K562 (cell line): Measurements from ENCODE around the gene FBXO44. TPM values are rescaled to one million over a fixed set of nuclear protein-coding genes. Genes with fewer than 3 reads are reported as not detected.

Experiments used
- ATAC-seq: fragments of 200-7000 bp; cut with Tn5 transposase; 3 replicates; pipeline ENCODE4 v1.9.1; 2020; ENCODE audit warnings: moderate library complexity
- BruUV-seq: library from RNA; stranded (reverse); fragments of 400-500 nt; replicated peaks from 2 replicates; lab custom pipeline; 2021; lab: Mats Ljungman, UMichigan
- CTCF ChIA-PET: fragments of 300-600 bp; formaldehyde crosslinking; extraction: SDS; loops from one replicate; lab custom pipeline; 2021; ENCODE audit warnings: low intra/inter-chr PET ratio; lab: Yijun Ruan, JAX
- POLR2A ChIA-PET: fragments of 300-600, 350-650 bp; sonication (Branson Sonifier 250); formaldehyde crosslinking; extraction: SDS; loops from one replicate; lab custom pipeline; 2021; ENCODE audit warnings: antibody characterized with exemption, inconsistent platforms; lab: Yijun Ruan, JAX
- DNase-seq, 4 experiments: peaks; one replicate each; pipeline versions ENCODE4 v3.0.0 to v3.0.0-alpha.2; 2011 to 2018; ENCODE audit warnings: low spot score in 3 of 4, mixed read lengths in 3 of 4; ENCODE audit errors: extremely low read depth in 1 of 4
- FAIRE-seq: peaks from 2 replicates; lab custom pipeline; 2011; peaks lifted over from hg19 to GRCh38; lab: Jason Lieb, UNC
- H2AFZ ChIP-seq: 2 replicates; pipeline ENCODE4 v1.6.0; 2011; ENCODE audit warnings: low read depth, low read length, control low read depth, inconsistent platforms
- H3K27ac ChIP-seq: fragments of 200-600 bp; 3 replicates; pipeline ENCODE4 v1.8.0; 2011; ENCODE audit warnings: low read depth, mild to moderate bottlenecking, control low read depth, inconsistent platforms, low read length, moderate library complexity, mixed read lengths; ENCODE audit errors: extremely low read depth
- H3K27me3 ChIP-seq, 2 experiments: fragments of 300-600 bp in 1 of 2; 2 replicates in 1 of 2; 3 replicates in 1 of 2; pipeline versions ENCODE4 v1.6.0 to v1.8.0; 2011; ENCODE audit warnings: inconsistent platforms in 2 of 2, low read length in 2 of 2, mild to moderate bottlenecking in 1 of 2, mixed read lengths in 1 of 2, moderate library complexity in 1 of 2; ENCODE audit not compliant: control insufficient read depth in 2 of 2, insufficient read depth in 2 of 2
- H3K36me3 ChIP-seq: fragments of 300-600 bp; 3 replicates; pipeline ENCODE4 v1.8.0; 2011; ENCODE audit warnings: mild to moderate bottlenecking, low read length, inconsistent platforms; ENCODE audit not compliant: control insufficient read depth, insufficient read depth
- H3K4me1 ChIP-seq, 2 experiments: fragments of 200-600 bp in 1 of 2; replicated peaks in 1 of 2; 2 replicates in 1 of 2; 3 replicates in 1 of 2; pipeline versions ENCODE4 v1.5.1 to v1.8.0; 2011; ENCODE audit warnings: inconsistent platforms in 2 of 2, low read length in 2 of 2, mild to moderate bottlenecking in 1 of 2, mixed read lengths in 1 of 2, moderate library complexity in 1 of 2; ENCODE audit not compliant: control insufficient read depth in 2 of 2, insufficient read depth in 2 of 2
- H3K4me2 ChIP-seq: 2 replicates; pipeline ENCODE4 v1.6.1; 2011; ENCODE audit warnings: low read length, control low read depth, inconsistent platforms, mixed read lengths; ENCODE audit not compliant: insufficient read depth
- H3K4me3 ChIP-seq: fragments of 200-600 bp; sonication (generic), shearing (Covaris generic); 2 replicates; pipeline ENCODE4 v1.5.1; 2016; ENCODE audit warnings: control low read depth, inconsistent platforms
- H3K79me2 ChIP-seq: fragments of 200-600 bp; 3 replicates; pipeline ENCODE4 v1.8.0; 2011; ENCODE audit warnings: low read length, inconsistent platforms; ENCODE audit not compliant: control insufficient read depth, insufficient read depth
- H3K9ac ChIP-seq, 2 experiments: 2 replicates each; pipeline versions ENCODE4 v1.6.0 to v1.6.1; 2011; ENCODE audit warnings: low read depth in 2 of 2, low read length in 2 of 2, control low read depth in 1 of 2, inconsistent platforms in 1 of 2, mild to moderate bottlenecking in 1 of 2, mixed read lengths in 1 of 2; ENCODE audit not compliant: insufficient read depth in 1 of 2
- H3K9me1 ChIP-seq: one replicate; pipeline ENCODE4 v1.6.0; 2011; ENCODE audit warnings: inconsistent platforms, mild to moderate bottlenecking, low read length, moderate library complexity; ENCODE audit not compliant: control insufficient read depth, insufficient read depth
- H3K9me3 ChIP-seq: replicated peaks from 2 replicates; pipeline ENCODE4 v1.5.1; 2011; ENCODE audit warnings: low read depth, low read length, inconsistent platforms; ENCODE audit not compliant: control insufficient read depth, insufficient read depth
- H4K20me1 ChIP-seq: replicated peaks from 2 replicates; pipeline ENCODE4 v1.6.1; 2011; ENCODE audit warnings: low read length, inconsistent platforms, mixed read lengths; ENCODE audit not compliant: control insufficient read depth, insufficient read depth
- CUX1 ChIP-seq: fragments of 200-800 bp; sonication (Bioruptor generic); IDR thresholded peaks from 2 replicates; pipeline ENCODE4 v1.6.1; 2016; ENCODE audit warnings: missing genetic modification characterization, missing compliant biosample characterization
- IRF1 ChIP-seq: sonication (generic); formaldehyde crosslinking; IDR thresholded peaks from 2 replicates; pipeline ENCODE4 v1.8.0; 2022; ENCODE audit warnings: missing genetic modification reagents, mild to moderate bottlenecking, borderline replicate concordance
- POLR2G ChIP-seq: fragments of 200-400 bp; formaldehyde crosslinking; IDR thresholded peaks from 2 replicates; pipeline ENCODE4 v1.6.1; 2017; ENCODE audit warnings: low read depth, mild to moderate bottlenecking, antibody characterized with exemption, low read length, moderate library complexity
- SUPT5H ChIP-seq: fragments of 450-650 bp; IDR thresholded peaks from 2 replicates; pipeline ENCODE4 v1.6.1; 2016
- ZBTB2 ChIP-seq: fragments of 450-650 bp; IDR thresholded peaks from 2 replicates; pipeline ENCODE4 v1.6.1; 2016; ENCODE audit warnings: antibody characterized with exemption
- ZNF224 ChIP-seq: sonication (generic); formaldehyde crosslinking; IDR thresholded peaks from 2 replicates; pipeline ENCODE4 v1.8.0; 2022; ENCODE audit warnings: mild to moderate bottlenecking, missing genetic modification reagents
- ZNF561 ChIP-seq: fragments of 450-650 bp; formaldehyde crosslinking; conservative IDR thresholded peaks from 2 replicates; pipeline ENCODE4 v1.4.0; 2020; ENCODE audit warnings: mild to moderate bottlenecking, moderate library complexity
- WGBS: fragments of 100-300 bp; shearing (Covaris generic); methylation state at CpG from one replicate; pipeline ENCODE4 v1.1.6; 2016; ENCODE audit warnings: low coverage, mixed read lengths; ENCODE audit not compliant: insufficient coverage; ENCODE audit errors: missing lambda C conversion rate; 5-methylcytosine and 5-hydroxymethylcytosine counted together
- in situ Hi-C: fragments of 300-500 bp; cut with MboI; formaldehyde crosslinking; loops from 4 replicates; pipeline ENCODE4 v1.15.0; 2018; ENCODE audit warnings: inconsistent platforms, mixed read lengths
- intact Hi-C: fragments of 100-400 bp; cut with micrococcal nuclease; formaldehyde crosslinking; loops from 2 replicates; pipeline ENCODE4 v1.14.2; 2022
- polyA plus RNA-seq, 8 experiments: library from polyadenylated mRNA; depleted of rRNA in 4 of 8; stranded (reverse) in 5 of 8; unstranded in 3 of 8; fragments of >200 nt; fragmentation: Nextera tagmentation in 2 of 8; fragmentation: Illumina TruSeq in 1 of 8; extraction: Ambion mirVana in 2 of 8; extraction: Trizol in 1 of 8; gene quantifications; 2 replicates each; pipeline versions ENCODE4 v1.2.1 to v1.2.3, GENCODE V29; 2011 to 2014; ENCODE audit warnings: inconsistent platforms in 1 of 8, missing spikeins in 1 of 8
- total RNA-seq, 7 experiments: library from RNA; depleted of rRNA in 6 of 7; stranded (reverse); fragments of >200 nt in 6 of 7; fragmentation: Illumina TruSeq in 2 of 7; extraction: Trizol in 2 of 7; gene quantifications; 2 replicates each; pipeline versions ENCODE4 v1.2.1 to v1.2.3, GENCODE V29; 2011 to 2021; ENCODE audit warnings: low replicate concordance in 1 of 7
- TF ChIP-seq, protein P1 (sequence below): sonication (generic); formaldehyde crosslinking; IDR thresholded peaks from 2 replicates; pipeline ENCODE4 v1.8.0; 2022; ENCODE audit warnings: missing genetic modification reagents, mild to moderate bottlenecking, moderate library complexity, borderline replicate concordance

The FBXO44 gene
- total and polyA plus RNA-seq, 9 of the 15 experiments (the other 6 are each of a cell fraction or from before 2014, with no cell fraction given), result 0.69 to 20.9 (median 6.7) TPM

- H4K20me1 ChIP-seq, result peaks cover 8% of the 10 kb centered on the region
- intact Hi-C loops (loop anchor here (10.0 kb wide), 1 partner anchor 216 kb away; no protein-coding TSS in a partner anchor), in situ Hi-C loops (no loop called here)
- DNase-seq (no peak), ATAC-seq (no peak), FAIRE-seq (no peak)
- no TSS peak for BruUV-seq
- CTCF ChIA-PET, result no interaction called here
- H3K9me1 ChIP-seq, result peaks cover 8% of the 10 kb centered on the region
- H3K27me3 ChIP-seq, result no peaks in the 10 kb centered on the region
- peaks cover 24 to 59% of the 10 kb centered on the region in 2 experiments for H3K4me1 ChIP-seq
- no peak overlapping the region for H2AFZ ChIP-seq
- 96% methylated on average over 9 of the region's 14 CpGs for WGBS
- H3K79me2 ChIP-seq, result peaks cover 7% of the 10 kb centered on the region
- no peak overlapping the region for H3K4me2 ChIP-seq
- H3K4me3 ChIP-seq, result no peak overlapping the region
- no peaks in the 10 kb centered on the region for H3K9me3 ChIP-seq
- peaks cover 52% of the 10 kb centered on the region; the same call in 2 of the 3 replicates for H3K36me3 ChIP-seq
- H3K9ac ChIP-seq, result peak overlapping the region in 1 of 2 experiments; percentile 60; a peak in 1 of 4 replicates
- POLR2A ChIA-PET, result interaction anchor here (0.5 to 1.3 kb wide), 4 partner anchors 8 to 239 kb away, joined by 3 to 4 read pairs (median 4); no protein-coding TSS in a partner anchor
- H3K27ac ChIP-seq, result no peak overlapping the region
- TF ChIP-seq, protein P1, sequence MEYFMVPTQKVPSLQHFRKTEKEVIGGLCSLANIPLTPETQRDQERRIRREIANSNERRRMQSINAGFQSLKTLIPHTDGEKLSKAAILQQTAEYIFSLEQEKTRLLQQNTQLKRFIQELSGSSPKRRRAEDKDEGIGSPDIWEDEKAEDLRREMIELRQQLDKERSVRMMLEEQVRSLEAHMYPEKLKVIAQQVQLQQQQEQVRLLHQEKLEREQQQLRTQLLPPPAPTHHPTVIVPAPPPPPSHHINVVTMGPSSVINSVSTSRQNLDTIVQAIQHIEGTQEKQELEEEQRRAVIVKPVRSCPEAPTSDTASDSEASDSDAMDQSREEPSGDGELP, result no peak
- TF ChIP-seq POLR2G (peak; percentile 59; the same call in 1 of the 2 replicates), IRF1 (CRISPR knock-in tag) (no peak), SUPT5H (no peak), ZBTB2 (no peak), ZNF224 (CRISPR knock-in tag) (no peak), CUX1 (CRISPR knock-in tag) (no peak), ZNF561 (CRISPR knock-in tag) (no peak)
Measured at GRCh38 chr1:11668516-11668915, 13.8 kb downstream of the FBXO44 start.
